ENCODE data around the gene CEP290.
"Not testable (repeated sequence)": the region's sequence is repeated elsewhere in the genome, so short reads cannot be mapped to it uniquely, and the experiment has no call there.

CEP290 gene

DNA sequence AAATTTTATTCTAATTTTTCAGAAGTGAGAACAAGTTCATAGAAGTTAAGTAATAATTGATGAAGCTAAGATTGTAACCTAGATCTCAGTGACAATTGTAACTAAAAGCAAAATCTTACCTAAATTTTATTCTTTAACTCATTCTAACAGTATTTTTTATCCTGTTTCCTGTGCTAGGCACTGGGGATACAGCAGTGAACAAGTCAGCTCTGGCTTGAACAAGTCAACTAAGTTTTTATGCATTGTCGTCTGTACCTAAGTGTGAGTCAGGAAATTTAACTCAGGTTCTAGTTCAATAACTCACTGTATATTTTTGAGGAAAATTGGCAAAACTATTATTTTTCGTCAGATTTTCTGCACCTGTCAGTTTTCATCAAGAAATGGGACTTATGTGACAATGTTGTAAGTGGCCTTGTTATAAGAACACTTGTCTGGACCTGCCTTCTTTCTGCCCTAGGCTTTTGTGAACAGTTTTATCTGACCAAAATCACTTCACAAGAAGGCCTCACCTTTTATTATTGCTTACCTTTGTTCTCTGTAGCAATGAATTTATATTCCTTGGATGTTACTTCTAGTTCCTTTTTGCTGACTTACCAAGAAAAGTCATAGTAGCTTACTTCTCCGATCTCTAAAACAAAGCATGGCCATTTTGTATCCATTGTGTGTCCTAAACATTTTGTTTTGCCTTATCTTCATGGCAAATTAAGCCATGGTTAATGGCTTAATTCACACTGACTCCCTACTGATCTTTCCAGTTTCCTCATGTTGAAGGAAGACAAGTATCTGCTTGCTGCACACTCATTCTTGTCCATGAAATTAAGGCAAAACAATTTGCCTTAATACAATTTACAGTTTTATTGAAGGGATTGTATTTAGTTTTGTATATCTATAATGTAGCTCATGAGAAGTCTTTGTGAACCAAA, 2.9 kb upstream of the CEP290 start:
- DNase-seq (ENCODE audit: low read depth), result no peak

DNA sequence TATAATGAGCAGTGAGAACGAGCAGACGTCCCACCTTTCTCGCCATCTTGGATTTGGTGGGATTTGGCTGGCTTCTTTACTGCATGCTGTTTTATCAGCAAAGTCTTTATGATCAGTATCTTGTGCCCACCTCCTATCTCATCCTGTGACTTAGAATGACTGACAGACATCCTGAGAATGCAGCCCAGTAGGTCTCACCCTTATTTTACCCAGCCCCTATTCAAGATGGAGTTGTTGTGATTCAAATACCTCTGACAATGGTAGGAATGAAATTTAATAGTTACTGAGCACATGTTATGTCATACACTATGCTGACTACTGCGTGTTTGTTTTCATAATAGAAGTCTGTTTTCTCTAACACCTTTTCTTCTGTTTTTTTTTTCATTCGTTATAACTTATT, 2.1 kb upstream of the CEP290 start:
- DNase-seq (ENCODE audit: low read depth), result no peak

DNA sequence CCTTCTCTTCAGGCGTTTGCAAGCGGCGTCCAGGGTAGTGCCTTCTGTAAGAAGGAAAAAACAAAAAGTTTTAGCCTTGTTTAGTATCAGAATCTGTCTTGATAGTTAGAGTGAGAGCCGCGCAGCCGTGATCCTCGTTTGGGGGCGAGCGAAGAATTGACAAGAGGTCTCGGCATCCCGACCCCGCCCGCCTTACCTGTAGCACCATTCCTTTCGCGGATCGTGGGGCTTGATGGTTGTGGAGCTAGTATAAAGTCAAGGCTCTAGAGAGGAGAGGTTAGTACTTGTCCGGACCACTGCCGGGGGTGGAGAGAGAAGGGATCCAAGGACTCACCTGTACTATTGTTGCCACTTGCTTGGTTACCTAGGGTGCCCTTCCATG, 713 bp upstream of the CEP290 start:
- DNase-seq (ENCODE audit: low read depth), result no peak

DNA sequence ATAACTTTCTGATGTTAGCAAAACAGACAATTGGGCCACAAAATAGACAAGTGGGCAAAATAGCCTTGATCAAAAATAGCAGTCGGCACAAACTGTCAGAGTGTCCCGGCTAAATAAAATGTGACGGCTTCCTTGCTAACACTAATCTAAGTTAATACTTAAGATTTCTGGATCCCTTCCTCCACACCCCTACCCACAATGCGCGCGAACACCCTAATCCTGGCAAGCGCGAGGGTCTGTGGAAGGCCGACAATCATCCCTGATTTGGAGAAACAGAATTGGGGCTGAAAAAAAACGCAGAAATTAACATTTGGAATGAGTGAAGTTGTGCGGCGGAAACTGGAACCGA, 489 bp downstream of the CEP290 start:
- DNase-seq (ENCODE audit: low read depth), result no peak

DNA sequence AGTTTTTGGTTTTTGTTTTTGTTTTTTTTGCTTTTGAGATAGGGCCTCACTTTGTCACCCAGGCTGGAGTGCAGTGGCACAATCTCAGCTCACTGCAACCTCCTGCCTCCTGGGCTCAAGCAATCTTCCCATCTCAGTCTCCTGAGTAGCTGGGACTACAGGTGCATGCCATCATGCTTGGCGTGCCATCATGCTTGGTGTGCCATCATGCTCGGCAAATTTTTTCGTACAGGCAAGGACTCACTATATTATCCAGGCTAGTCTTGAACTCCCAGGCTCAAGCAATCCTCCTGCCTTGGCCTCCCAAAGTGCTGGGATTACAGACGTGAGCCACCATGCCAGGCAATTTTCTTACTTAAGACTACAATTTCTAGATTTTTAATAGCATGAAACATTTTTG, 2.2 kb downstream of the CEP290 start:
- not testable (repeated sequence) for DNase-seq (ENCODE audit: low read depth)

DNA sequence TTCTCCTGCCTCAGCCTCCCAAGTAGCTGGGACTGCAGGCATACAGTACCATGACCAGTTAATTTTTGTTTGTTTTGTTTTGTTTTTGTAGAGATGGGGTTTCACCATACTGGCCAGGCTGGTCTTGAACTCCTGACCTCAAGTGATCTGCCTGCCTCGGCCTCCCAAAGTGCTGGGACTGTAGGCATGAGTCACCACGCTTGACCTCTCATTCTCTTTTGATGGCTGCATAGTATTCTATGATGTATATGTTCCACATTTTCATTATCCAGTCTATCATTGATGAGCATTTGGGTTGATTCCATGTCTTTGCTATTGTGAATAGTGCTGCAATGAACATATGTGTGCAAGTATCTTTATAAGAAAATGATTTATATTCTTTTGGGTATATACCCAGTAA, 8.7 kb downstream of the CEP290 start:
- DNase-seq (ENCODE audit: low read depth), result not testable (repeated sequence)

DNA sequence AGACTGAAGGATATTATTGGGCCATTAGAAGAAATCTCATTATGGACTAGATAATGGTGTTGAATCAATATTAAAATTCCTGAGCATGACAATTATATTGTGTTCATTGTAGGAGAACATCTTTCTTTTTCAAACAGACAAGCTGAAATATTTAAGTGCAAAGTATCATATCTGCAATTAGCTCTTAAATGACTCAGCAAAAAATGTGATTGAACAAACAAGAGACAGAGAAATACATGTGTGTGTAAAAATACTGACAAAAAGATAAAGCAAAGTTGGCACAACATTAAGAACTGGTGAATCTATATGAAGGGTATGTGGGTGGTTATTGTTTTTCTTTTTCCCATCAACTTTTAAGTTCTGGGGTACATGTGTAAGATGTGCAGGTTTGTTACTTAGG, 9.5 kb downstream of the CEP290 start:
- DNase-seq (ENCODE audit: low read depth), result no peak

DNA sequence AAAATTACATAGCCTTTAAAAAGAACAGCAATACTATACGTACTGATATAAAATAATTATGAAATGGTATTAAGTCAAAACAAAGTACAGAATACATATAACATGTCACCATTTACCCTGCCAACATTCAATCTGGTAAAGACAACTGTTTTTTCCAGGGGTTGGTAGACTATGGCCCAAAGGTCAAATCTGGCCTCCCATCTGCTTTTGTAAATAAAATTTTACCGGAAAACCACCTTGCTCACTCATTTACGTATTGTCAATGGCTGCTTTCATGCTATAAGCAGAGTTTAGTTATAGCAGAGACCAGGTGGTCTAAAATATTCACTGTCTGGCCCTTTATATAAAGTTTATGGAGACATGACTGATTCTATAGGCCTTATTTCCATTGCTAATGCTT, 14.0 kb downstream of the CEP290 start:
- no peak for DNase-seq (ENCODE audit: low read depth)

DNA sequence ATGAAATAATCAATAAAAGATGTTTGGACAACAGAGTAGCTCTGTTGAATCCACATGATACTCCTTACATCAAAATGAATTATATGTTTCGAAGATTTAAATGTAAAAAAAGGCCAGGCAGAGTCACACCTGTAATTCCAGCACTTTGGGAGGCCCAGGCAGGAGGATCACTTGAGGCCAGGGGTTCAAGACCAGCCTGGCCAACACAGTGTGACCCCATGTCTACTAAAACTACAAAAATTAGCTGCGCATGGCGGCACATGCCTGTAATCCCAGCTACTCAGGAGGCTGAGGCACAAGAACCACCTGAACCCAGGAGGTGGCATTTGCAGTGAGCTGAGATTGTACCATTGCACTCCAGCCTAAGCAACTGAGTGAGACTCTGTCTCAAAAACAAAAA, 14.8 kb downstream of the CEP290 start:
- DNase-seq (ENCODE audit: low read depth), result no peak

DNA sequence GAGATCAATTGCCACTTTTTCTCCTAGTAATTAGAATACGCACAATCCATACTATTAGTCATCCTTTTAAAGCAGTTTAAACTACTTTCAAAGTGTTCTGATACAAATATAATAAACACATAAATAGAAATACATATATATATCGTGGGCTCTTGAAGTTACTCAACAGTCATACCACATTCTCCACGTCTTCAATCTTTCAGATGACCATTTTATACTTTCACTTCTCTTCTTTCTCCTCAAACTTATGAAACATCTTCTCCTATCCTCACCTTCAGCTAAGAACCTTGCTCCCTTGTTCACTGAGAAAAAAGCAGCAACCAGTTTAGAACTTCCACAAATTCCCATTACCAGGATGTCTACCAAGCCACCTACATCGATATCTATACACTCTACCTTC, 19.2 kb downstream of the CEP290 start:
- no peak for DNase-seq (ENCODE audit: low read depth)

DNA sequence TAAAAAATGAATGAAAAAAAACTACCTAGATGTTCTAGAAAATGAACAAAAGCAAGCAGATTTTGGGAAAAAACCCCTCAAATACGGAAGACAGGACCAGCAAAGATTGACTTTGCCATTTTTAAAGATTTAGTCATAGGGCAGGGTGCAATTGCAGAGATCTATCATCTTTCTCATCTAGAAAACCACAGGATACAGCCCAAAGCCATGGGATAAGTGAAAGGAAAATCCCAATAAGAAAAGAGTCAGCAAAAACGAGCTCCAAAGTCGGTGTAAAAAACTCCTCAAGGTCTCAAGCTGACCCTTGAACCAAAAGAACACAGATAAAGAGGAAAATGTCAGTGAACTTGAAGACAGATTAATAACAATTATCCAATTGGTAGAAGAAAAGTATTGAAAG, 28.0 kb downstream of the CEP290 start:
- no peak for DNase-seq (ENCODE audit: low read depth)

DNA sequence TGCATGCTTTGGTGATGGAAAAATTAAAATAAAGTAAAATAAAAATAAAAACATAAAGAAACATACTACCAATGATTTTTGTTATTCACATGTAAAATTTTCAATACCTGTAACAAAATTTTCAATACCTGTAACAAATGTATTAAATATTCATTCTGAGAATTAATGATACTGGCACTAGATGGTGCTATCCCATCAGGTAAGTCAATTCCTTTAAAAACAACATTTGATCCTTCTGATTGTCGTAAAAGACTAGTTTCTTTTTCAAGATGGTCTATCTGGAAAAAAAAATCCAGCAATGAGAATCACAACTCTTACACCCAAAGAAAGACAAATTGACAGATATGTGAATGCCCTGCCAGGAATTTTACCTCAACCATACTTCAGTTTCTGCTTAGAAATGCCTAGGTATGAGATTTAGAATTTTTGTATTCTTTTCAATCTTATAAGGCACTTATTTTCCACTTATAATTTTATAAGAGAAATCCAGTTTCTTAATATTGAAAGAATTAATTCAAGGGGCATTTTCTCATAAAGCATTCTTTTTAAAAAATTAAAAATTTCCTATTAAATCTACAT, 30.7 kb downstream of the CEP290 start:
- no peak for DNase-seq (ENCODE audit: low read depth)

DNA sequence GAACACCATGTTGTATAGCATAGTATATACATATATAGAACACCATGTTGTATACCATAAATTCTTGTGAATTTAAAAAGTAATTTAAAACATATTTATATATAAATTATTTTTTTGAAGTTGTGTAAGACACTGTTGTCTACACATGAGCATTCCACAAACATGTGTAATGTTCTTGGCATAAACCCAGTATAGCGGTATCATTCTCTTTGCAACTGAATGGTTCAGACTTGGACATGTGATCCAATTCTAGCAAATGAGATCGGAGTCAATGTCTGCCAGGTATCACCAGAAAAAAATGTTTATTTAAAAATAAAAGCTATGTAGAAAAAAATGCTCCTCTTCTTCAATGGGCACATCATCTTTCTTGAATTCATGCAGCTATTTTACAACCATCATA, 33.9 kb downstream of the CEP290 start:
- DNase-seq (ENCODE audit: low read depth), result no peak

DNA sequence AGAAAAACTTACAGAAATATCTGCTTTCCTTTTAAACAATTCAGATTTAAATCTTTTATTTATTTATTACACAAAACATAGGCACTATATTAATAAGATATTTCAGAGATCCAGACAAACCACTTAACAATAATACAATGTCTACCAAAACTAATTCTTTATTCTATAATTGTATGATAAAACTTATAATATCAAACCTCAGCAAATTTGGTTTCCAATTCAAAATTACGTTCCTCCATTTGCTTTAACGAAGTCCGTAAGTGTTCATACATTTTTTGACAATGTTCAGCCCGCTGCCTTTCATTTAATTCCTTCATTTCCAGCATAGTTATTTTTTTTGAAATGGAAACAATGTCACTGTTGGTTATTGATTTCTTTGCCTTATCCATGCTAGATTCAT, 48.3 kb downstream of the CEP290 start:
- DNase-seq (ENCODE audit: low read depth), result no peak

DNA sequence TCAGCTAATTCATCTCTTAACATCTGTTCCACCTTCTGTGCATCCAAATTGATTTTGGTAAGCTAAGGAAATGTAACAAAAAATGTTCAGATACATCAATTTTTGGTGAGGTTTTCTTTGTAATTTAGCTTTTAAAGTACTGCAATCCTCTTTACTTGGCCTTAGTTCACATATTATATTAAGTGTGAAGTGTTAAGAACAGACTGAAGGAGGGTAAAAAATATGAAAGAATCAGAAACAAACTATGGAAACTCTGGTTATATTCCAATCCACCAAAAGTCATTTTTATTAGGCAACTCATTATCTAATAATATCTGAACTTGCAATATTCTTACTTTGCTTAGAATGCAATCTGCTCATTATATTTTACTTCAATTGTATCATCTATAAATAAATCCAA, 49.1 kb downstream of the CEP290 start:
- DNase-seq (ENCODE audit: low read depth), result no peak

DNA sequence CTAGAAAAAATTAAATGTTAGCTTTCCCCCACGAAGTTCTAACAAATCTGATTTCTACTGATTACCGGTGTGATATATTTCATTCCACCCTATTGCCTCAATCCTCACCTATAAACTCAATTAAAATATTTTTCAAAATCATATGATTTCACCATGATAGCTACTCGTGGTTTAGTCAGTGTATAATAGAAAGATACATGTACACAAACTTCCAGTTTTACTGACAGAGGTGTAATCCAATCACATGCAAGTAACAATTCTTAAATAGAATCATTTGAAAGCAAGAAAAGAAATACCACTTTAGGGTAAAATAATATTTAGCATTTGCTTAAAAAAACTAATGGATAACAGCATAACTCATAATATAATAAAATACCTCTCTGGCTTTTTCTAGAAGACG, 57.7 kb downstream of the CEP290 start:
- DNase-seq (ENCODE audit: low read depth), result no peak

DNA sequence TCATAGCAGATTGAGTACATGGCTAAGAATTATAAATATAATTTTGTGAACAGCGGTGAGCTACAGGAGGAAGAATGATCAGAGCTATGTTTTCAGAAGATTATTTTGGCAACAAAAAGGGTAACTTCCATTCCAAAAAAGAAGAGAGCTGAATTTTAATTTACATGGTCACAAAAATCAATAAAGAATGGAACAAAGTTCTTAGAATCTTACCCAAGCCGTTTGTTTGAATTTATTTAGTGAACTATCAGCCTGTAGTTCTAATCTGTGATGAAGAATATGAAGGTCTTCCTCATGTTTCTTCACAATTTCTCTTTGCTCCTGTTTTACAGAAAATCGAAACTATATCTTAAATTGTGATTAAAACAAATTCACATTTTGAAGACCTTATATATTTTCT, 58.3 kb downstream of the CEP290 start:
- no peak for DNase-seq (ENCODE audit: low read depth)

DNA sequence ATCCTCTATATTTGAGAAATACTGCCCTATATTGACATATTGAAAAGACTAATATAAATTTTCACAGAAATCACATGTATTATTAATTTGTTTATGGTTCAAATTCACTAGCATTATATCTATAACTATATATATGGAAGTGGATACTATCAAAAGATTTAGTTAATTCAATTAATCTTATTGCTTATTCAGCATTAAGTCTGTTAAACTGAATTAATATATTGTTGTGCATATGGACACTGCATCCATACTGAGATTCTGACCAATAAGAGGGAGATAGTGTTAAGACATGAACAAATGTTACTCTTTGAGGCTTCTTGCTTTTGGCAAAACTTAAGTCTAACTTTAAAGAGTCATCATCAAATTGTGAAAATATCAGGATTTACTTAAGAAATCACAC, 60.6 kb downstream of the CEP290 start:
- DNase-seq (ENCODE audit: low read depth), result no peak

DNA sequence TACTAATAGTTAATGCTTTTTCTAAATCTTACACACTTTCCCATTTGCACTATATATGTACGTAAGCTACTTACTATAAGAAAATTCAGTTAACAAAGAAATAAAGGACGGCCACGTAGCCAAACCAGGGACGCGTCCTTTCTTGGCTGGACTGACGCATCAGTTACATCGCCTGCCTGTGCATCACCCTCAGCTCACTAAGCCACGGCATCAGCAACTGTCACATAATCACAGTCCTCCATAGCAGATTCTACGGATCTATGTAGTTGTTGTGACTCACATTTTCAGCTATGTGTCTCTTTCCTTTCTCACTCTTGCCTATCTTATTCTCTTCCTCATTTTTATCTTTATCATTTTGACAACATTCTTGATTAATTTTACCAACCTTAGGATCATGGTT, 74.6 kb downstream of the CEP290 start:
- no peak for DNase-seq (ENCODE audit: low read depth)

DNA sequence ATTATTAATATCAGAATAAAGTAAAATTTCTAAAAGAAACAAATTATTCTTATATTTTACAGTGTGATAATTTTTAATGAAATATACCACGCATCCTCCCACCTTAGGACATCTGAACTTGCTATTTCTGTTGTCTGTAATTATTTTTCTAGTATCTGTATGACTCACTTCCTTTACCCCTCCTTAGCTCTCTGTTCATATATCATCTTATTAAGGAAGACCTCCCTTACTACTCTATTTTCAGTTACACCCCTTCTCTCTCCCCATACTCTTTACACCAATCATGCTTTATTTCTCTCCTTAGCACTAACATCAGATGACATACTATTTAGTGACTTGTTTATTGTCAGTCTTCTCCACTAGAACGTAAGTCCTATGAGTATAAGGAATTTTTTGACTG, 78.5 kb downstream of the CEP290 start:
- no peak for DNase-seq (ENCODE audit: low read depth)

DNA sequence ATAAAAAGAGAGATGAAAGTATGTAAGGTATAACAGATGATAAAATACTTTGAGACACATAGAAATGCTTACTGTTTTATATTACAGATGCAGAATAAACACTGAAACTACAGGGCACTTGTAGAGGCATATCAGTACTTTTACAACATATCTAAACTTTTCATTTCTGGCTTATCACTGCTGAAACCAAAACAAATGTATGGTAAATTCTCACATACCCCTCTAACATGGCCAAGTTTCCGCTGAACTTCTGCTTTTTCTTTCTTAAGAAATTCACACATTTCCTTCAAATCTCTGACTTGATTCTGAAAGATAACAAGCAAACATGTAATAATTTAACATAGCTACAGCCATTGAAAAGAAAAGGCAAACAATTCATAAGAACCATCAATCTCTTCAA, 79.4 kb downstream of the CEP290 start:
- DNase-seq (ENCODE audit: low read depth), result no peak

DNA sequence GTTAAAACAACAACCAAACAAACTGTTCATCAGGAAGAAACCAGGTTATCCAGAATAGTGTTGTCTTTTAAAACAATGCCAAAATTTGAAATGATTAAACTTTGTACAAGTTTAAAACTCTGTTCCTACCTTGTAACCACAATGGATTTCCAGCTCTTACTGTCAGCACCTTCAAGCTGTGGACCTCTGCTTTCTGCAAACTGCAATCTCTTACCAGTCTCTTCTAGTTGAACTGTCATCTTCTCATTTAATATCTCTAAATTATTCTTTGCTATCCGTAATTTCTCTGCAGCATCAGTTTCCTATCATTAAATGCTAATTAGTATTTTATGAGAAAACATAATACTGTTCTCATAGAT, 83.2 kb downstream of the CEP290 start:
- no peak for DNase-seq (ENCODE audit: low read depth)

DNA sequence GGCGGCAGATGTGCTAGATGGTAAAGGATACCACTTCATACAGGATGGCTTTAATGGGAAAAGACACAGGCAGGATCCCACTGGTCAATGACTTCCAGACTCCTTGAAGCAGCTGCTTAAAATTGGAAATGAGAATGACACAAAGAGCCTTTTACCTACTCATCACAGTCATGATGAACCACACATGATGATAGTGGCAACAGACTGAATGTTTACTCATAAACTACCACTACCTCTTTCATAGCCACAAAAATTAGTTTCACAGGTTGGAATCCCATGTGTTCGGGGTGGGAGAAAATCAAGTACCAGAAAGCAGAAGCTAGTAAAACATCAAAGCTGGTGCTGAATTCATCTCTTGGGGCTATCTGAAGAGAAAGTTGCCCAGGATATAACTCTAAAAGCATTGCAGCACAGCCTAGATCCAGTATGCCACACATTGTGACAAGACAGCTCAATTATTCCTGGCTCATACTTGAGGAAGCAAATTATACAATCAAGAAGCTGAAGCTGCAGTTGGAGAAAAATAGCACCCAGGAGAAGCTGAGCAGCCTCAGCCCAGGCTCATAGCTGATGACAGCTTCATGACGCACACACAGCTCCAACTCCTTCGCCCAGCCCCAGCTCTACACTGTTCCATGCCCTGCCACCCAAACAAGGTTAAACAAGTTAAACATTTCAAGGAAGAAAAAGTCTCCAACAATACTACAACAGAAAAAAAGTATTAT, 83.7 kb downstream of the CEP290 start:
- no peak for DNase-seq (ENCODE audit: low read depth)

DNA sequence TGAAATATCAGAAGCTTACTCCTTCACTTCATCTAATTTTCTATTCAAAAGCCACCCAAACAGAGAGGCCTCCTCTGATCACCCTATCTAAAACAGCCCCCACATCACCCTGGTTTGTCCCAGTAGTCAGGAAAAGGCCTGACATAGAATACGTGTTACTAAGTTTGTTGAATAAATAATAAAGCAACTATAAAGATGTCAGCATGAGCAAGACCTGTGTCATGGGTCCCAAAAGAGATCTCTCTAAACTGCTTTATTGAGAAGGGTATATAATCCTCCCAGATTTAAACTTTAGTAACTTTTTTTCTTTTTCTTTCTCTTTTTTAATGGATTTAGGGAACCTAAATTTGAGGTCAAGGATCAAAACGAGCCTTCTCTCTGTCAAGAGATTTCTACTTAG, 85.3 kb downstream of the CEP290 start:
- no peak for DNase-seq (ENCODE audit: low read depth)

Measured in stimulated activated CD8-positive, alpha-beta memory T cell treated with anti-CD3 and anti-CD28 coated beads, Interleukin-15, amount 100 ng/mL, for 1 hour (primary cell).